Caco-2 (cell line): ENCODE measurements around the gene WDR33. TPM values are rescaled to one million over a fixed set of nuclear protein-coding genes. Genes with fewer than 3 reads are reported as not detected.

Experiments
- BruUV-seq: library from RNA; stranded (reverse); fragments of 400-500 nt; replicated peaks from 2 replicates; lab custom pipeline; 2021; lab: Mats Ljungman, UMichigan
- CTCF ChIA-PET: fragments of 300-600 bp; sonication (Branson Sonifier 250); formaldehyde crosslinking; loops from one replicate; lab custom pipeline; 2022; ENCODE audit warnings: antibody characterized with exemption; lab: Charles Lee
- POLR2A ChIA-PET: fragments of 300-600 bp; sonication (Branson Sonifier 250); formaldehyde crosslinking; loops from one replicate; lab custom pipeline; 2022; ENCODE audit warnings: antibody characterized with exemption; lab: Charles Lee
- DNase-seq, 2 experiments: peaks; one replicate each; pipeline versions ENCODE4 v3.0.0 to v3.0.0-alpha.2; 2020 to 2022
- H3K27me3 ChIP-seq: replicated peaks from 2 replicates; pipeline ENCODE4 v1.6.0; 2011; ENCODE audit warnings: low read length; ENCODE audit not compliant: control insufficient read depth, insufficient read depth
- H3K36me3 ChIP-seq: 2 replicates; pipeline ENCODE4 v1.5.1; 2011; ENCODE audit warnings: low read length; ENCODE audit not compliant: control insufficient read depth, insufficient read depth
- H3K4me1 ChIP-seq: fragments of 250-450 bp; sonication (Bioruptor Pico); 2 replicates; pipeline ENCODE4 v1.5.1; 2020; ENCODE audit warnings: mild to moderate bottlenecking
- H3K4me3 ChIP-seq: 2 replicates; pipeline ENCODE4 v1.5.1; 2011; ENCODE audit warnings: low read depth, mild to moderate bottlenecking, control low read depth, low read length
- H3K9me3 ChIP-seq: fragments of 250-450 bp; sonication (Bioruptor Pico); 2 replicates; pipeline ENCODE4 v1.5.1; 2020; ENCODE audit warnings: mild to moderate bottlenecking, moderate library complexity
- H3K27ac Mint-ChIP-seq: one replicate; pipeline ENCODE4 v1.8.0; 2022; ENCODE audit warnings: mixed read lengths; ENCODE audit not compliant: unreplicated experiment
- H3K27me3 Mint-ChIP-seq: one replicate; pipeline ENCODE4 v1.8.0; 2022; ENCODE audit warnings: mixed read lengths; ENCODE audit not compliant: insufficient read depth, unreplicated experiment
- H3K36me3 Mint-ChIP-seq: one replicate; pipeline ENCODE4 v1.8.0; 2022; ENCODE audit warnings: mild to moderate bottlenecking, mixed read lengths; ENCODE audit not compliant: insufficient read depth, unreplicated experiment
- H3K4me1 Mint-ChIP-seq: one replicate; pipeline ENCODE4 v1.8.0; 2022; ENCODE audit warnings: low read depth, mixed read lengths; ENCODE audit not compliant: unreplicated experiment
- H3K4me3 Mint-ChIP-seq: one replicate; pipeline ENCODE4 v1.8.0; 2022; ENCODE audit warnings: mild to moderate bottlenecking, moderate library complexity, mixed read lengths; ENCODE audit not compliant: unreplicated experiment
- H3K9me3 Mint-ChIP-seq: one replicate; pipeline ENCODE4 v1.8.0; 2022; ENCODE audit warnings: mixed read lengths; ENCODE audit not compliant: unreplicated experiment
- intact Hi-C: fragments of 100-400 bp; cut with micrococcal nuclease; formaldehyde crosslinking; loops from one replicate; pipeline ENCODE4 v1.10.0; 2022; ENCODE audit not compliant: unreplicated experiment
- total RNA-seq: library from RNA; stranded (reverse); gene quantifications from 2 replicates; pipeline ENCODE4 v1.2.3, GENCODE V29; 2022
- TF ChIP-seq, protein P1 (sequence below), 2 experiments: fragments of 200-600 bp in 1 of 2; IDR thresholded peaks; 1 replicate in 1 of 2; 2 replicates in 1 of 2; pipeline versions ENCODE4 v1.5.1 to v1.8.0; 2011 to 2022; ENCODE audit warnings: antibody characterized with exemption in 1 of 2, control low read depth in 1 of 2, inconsistent platforms in 1 of 2, low read depth in 1 of 2, low read length in 1 of 2, mild to moderate bottlenecking in 1 of 2, moderate library complexity in 1 of 2; ENCODE audit not compliant: insufficient read depth in 1 of 2, severe bottlenecking in 1 of 2, unreplicated experiment in 1 of 2

Gene WDR33
- total RNA-seq, 1 experiment from 2014 or later = 77.5 TPM

DNA sequence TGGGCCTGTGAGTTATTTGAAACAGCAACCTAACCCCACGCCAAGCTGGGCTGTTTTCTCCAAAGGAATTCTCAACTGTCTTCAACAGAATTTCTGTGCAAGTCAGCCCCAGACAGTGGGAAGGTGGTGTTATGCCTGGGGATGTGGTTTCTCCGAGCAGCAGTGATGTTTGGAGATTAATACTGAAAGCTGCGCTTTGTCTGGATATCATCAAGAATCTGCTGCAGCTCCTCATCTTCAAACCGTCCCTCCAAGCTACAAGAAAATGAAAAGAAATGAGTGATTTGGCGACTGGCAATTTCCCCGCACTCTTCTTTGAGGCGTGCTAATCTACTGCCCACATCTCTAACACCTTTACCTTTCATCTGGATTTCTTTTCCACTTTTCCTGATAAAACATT, 37.0 kb upstream of the WDR33 start:
- no peak for DNase-seq
- Mint-ChIP-seq H3K27me3 (no peaks in the 10 kb centered on the region), H3K4me3 (no peak overlapping the region), H3K4me1 (no peaks in the 10 kb centered on the region), H3K27ac (no peak overlapping the region), H3K9me3 (no peaks in the 10 kb centered on the region), H3K36me3 (peaks cover 79% of the 10 kb centered on the region)
- no TSS peak for BruUV-seq
- CTCF ChIA-PET = interaction anchor here (0.6 kb wide), 1 partner anchor 768 kb away, joined by 6 read pairs; no protein-coding TSS in a partner anchor
- POLR2A ChIA-PET = no interaction called here
- H3K36me3 ChIP-seq = peaks cover 4% of the 10 kb centered on the region; the same call in 1 of the 2 replicates
- H3K27me3 ChIP-seq = no peaks in the 10 kb centered on the region
- H3K4me1 ChIP-seq = no peaks in the 10 kb centered on the region
- TF ChIP-seq, protein P1, sequence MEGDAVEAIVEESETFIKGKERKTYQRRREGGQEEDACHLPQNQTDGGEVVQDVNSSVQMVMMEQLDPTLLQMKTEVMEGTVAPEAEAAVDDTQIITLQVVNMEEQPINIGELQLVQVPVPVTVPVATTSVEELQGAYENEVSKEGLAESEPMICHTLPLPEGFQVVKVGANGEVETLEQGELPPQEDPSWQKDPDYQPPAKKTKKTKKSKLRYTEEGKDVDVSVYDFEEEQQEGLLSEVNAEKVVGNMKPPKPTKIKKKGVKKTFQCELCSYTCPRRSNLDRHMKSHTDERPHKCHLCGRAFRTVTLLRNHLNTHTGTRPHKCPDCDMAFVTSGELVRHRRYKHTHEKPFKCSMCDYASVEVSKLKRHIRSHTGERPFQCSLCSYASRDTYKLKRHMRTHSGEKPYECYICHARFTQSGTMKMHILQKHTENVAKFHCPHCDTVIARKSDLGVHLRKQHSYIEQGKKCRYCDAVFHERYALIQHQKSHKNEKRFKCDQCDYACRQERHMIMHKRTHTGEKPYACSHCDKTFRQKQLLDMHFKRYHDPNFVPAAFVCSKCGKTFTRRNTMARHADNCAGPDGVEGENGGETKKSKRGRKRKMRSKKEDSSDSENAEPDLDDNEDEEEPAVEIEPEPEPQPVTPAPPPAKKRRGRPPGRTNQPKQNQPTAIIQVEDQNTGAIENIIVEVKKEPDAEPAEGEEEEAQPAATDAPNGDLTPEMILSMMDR (IDR thresholded peaks at IDR 0.05; ENCODE audit: insufficient read depth in 1 of 2, low read depth in 1 of 2, low read length in 1 of 2, severe bottlenecking in 1 of 2, unreplicated experiment in 1 of 2) = no peak
- no peak overlapping the region for H3K4me3 ChIP-seq
- no peaks in the 10 kb centered on the region for H3K9me3 ChIP-seq
- intact Hi-C loops = no loop called here

DNA sequence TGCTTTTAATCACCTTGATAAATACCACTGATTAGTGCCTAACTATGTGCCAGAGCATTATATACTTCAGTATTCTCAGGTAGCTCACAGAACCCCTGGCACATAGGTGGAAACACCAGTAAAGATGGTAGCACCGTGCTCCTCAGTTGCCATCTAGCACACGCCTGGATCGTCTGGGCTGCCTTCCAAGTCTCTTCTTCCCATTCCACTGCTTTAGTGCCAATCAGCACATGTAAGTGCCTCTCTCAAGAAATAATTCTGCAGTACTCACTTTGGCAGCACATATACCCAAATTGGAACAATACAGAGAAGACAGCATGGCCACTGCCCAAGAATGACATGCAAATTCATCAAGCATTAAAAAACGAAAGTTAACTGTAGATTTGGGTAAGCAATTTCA, 34.0 kb upstream of the WDR33 start:
- Histone ChIP-seq H3K4me1 (no peaks in the 10 kb centered on the region), H3K9me3 (no peaks in the 10 kb centered on the region), H3K36me3 (peaks cover 2% of the 10 kb centered on the region; the same call in 1 of the 2 replicates), H3K4me3 (no peak overlapping the region), H3K27me3 (no peaks in the 10 kb centered on the region)
- no peak for DNase-seq
- Mint-ChIP-seq H3K4me1 (no peaks in the 10 kb centered on the region), H3K4me3 (no peak overlapping the region), H3K36me3 (peaks cover 56% of the 10 kb centered on the region), H3K27me3 (no peaks in the 10 kb centered on the region), H3K9me3 (peaks cover 10% of the 10 kb centered on the region), H3K27ac (no peak overlapping the region)
- ChIA-PET CTCF (no interaction called here), POLR2A (no interaction called here)
- intact Hi-C loops = no loop called here
- TF ChIP-seq, protein P1 (IDR thresholded peaks at IDR 0.05; ENCODE audit: insufficient read depth in 1 of 2, low read depth in 1 of 2, low read length in 1 of 2, severe bottlenecking in 1 of 2, unreplicated experiment in 1 of 2) = no peak
- BruUV-seq = no TSS peak

DNA sequence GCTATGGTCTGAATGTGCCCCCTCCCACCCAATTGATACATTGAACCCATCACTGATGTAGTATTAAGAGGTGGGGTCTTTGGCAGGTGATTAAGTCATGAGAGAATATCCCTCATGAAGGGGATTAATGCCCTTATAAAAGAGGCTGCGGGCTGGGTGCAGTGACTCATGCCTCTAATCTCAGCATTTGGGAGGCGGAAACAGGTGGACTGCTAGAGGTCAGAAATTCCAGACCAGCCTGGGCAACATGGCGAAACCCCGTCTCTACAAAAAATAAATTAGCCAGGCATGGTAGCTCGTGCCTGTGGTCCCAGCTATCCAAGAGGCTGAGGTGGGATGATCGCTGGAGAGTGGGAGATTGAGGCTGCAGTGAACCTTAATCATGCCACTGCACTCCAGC, 32.7 kb upstream of the WDR33 start:
- Histone ChIP-seq H3K36me3 (peaks cover 2% of the 10 kb centered on the region; the same call in 1 of the 2 replicates), H3K4me1 (no peaks in the 10 kb centered on the region), H3K9me3 (no peaks in the 10 kb centered on the region), H3K4me3 (no peak overlapping the region), H3K27me3 (no peaks in the 10 kb centered on the region)
- TF ChIP-seq, protein P1 (IDR thresholded peaks at IDR 0.05; ENCODE audit: insufficient read depth in 1 of 2, low read depth in 1 of 2, low read length in 1 of 2, severe bottlenecking in 1 of 2, unreplicated experiment in 1 of 2) = no peak
- no peaks in the 10 kb centered on the region for H3K4me1 Mint-ChIP-seq
- peaks cover 10% of the 10 kb centered on the region for H3K9me3 Mint-ChIP-seq
- no peak for DNase-seq
- peaks cover 43% of the 10 kb centered on the region for H3K36me3 Mint-ChIP-seq
- ChIA-PET CTCF (no interaction called here), POLR2A (no interaction called here)
- no peak overlapping the region for H3K4me3 Mint-ChIP-seq
- no peak overlapping the region for H3K27ac Mint-ChIP-seq
- intact Hi-C loops = no loop called here
- H3K27me3 Mint-ChIP-seq = no peaks in the 10 kb centered on the region
- no TSS peak for BruUV-seq
